ENCODE measurements around the gene SH2B2.

SH2B2 gene

GRCh38 chr7:102266541-102266940 is 20.1 kb upstream of the SH2B2 start:
- Histone ChIP-seq H3K9me3 (ENCODE audit: control extremely low read depth in 1 of 5, control insufficient read depth in 4 of 5, insufficient read depth in 2 of 5, low read depth in 1 of 5, low read length in 4 of 5) (no peaks in the 10 kb centered on the region), H3K4me3 (ENCODE audit: control insufficient read depth in 1 of 7, extremely low read depth in 1 of 7, insufficient read depth in 4 of 7, low read depth in 2 of 7, low read length in 6 of 7) (no peak overlapping the region), H3K4me1 (ENCODE audit: control extremely low read depth in 1 of 4, control insufficient read depth in 4 of 4, insufficient read depth in 4 of 4, low read length in 3 of 4) (peaks cover 0 to 3% (median 0%) of the 10 kb centered on the region in 4 experiments), H3K27ac (ENCODE audit: insufficient read depth in 1 of 2, low read depth in 1 of 2, low read length in 2 of 2, poor library complexity in 1 of 2, severe bottlenecking in 2 of 2) (no peak overlapping the region), H3K36me3 (ENCODE audit: control insufficient read depth in 4 of 4, insufficient read depth in 4 of 4, low read length in 3 of 4) (no peaks in the 10 kb centered on the region), H3K27me3 (replicated peaks in 2 of 5; ENCODE audit: control insufficient read depth in 4 of 5, insufficient read depth in 5 of 5, low read length in 4 of 5) (no peaks in the 10 kb centered on the region)
- 98% methylated on average over 14 of the region's 14 CpGs for WGBS (ENCODE audit: insufficient coverage)
- CTCF ChIA-PET: interaction anchor here (0.6 to 7.9 kb wide), 2 partner anchors 722 to 1013 kb away, joined by 3 to 61 read pairs; no protein-coding TSS in a partner anchor
- DNase-seq: no peak
- POLR2A ChIA-PET: no interaction called here

- Histone ChIP-seq H3K4me1 (ENCODE audit: control extremely low read depth in 1 of 4, control insufficient read depth in 4 of 4, insufficient read depth in 4 of 4, low read length in 3 of 4) (peaks cover 0 to 3% (median 1%) of the 10 kb centered on the region in 4 experiments), H3K27me3 (replicated peaks in 2 of 5; ENCODE audit: control insufficient read depth in 4 of 5, insufficient read depth in 5 of 5, low read length in 4 of 5) (no peaks in the 10 kb centered on the region), H3K9me3 (ENCODE audit: control extremely low read depth in 1 of 5, control insufficient read depth in 4 of 5, insufficient read depth in 2 of 5, low read depth in 1 of 5, low read length in 4 of 5) (no peaks in the 10 kb centered on the region), H3K36me3 (ENCODE audit: control insufficient read depth in 4 of 4, insufficient read depth in 4 of 4, low read length in 3 of 4) (no peaks in the 10 kb centered on the region), H3K4me3 (ENCODE audit: control insufficient read depth in 1 of 7, extremely low read depth in 1 of 7, insufficient read depth in 4 of 7, low read depth in 2 of 7, low read length in 6 of 7) (no peak overlapping the region), H3K27ac (ENCODE audit: insufficient read depth in 1 of 2, low read depth in 1 of 2, low read length in 2 of 2, poor library complexity in 1 of 2, severe bottlenecking in 2 of 2) (no peak overlapping the region)
- ChIA-PET CTCF (interaction anchor here (1.4 to 7.9 kb wide), 2 partner anchors 49 to 724 kb away, joined by 3 to 61 read pairs; no protein-coding TSS in a partner anchor), POLR2A (interaction anchor here (0.6 kb wide), 1 partner anchor 1805 kb away, joined by 4 read pairs; no protein-coding TSS in a partner anchor)
- 91% methylated on average over 4 of the region's 10 CpGs for WGBS (ENCODE audit: insufficient coverage)
- no peak for DNase-seq
Measured at GRCh38 chr7:102268635-102269034, 18.0 kb upstream of the SH2B2 start.

- Histone ChIP-seq H3K36me3 (ENCODE audit: control insufficient read depth in 4 of 4, insufficient read depth in 4 of 4, low read length in 3 of 4) (peaks cover 0 to 5% (median 0%) of the 10 kb centered on the region in 4 experiments), H3K9me3 (ENCODE audit: control extremely low read depth in 1 of 5, control insufficient read depth in 4 of 5, insufficient read depth in 2 of 5, low read depth in 1 of 5, low read length in 4 of 5) (no peaks in the 10 kb centered on the region), H3K27me3 (replicated peaks in 2 of 5; ENCODE audit: control insufficient read depth in 4 of 5, insufficient read depth in 5 of 5, low read length in 4 of 5) (no peaks in the 10 kb centered on the region), H3K4me3 (ENCODE audit: control insufficient read depth in 1 of 7, extremely low read depth in 1 of 7, insufficient read depth in 4 of 7, low read depth in 2 of 7, low read length in 6 of 7) (no peak overlapping the region), H3K4me1 (ENCODE audit: control extremely low read depth in 1 of 4, control insufficient read depth in 4 of 4, insufficient read depth in 4 of 4, low read length in 3 of 4) (peaks cover 0 to 2% (median 0%) of the 10 kb centered on the region in 4 experiments), H3K27ac (ENCODE audit: insufficient read depth in 1 of 2, low read depth in 1 of 2, low read length in 2 of 2, poor library complexity in 1 of 2, severe bottlenecking in 2 of 2) (no peak overlapping the region)
- ChIA-PET POLR2A (no interaction called here), CTCF (interaction anchor here (0.9 to 16.4 kb wide), 11 partner anchors 8 to 726 kb away, joined by 3 to 246 read pairs (median 5); partner anchors contain the start of gene PRKRIP1)
- DNase-seq: no peak
- 95% methylated on average over 9 of the region's 13 CpGs for WGBS (ENCODE audit: insufficient coverage)
Measured at GRCh38 chr7:102270178-102270887, 16.3 kb upstream of the SH2B2 start.

GRCh38 chr7:102271158-102271798 is 15.4 kb upstream of the SH2B2 start:
- WGBS (ENCODE audit: insufficient coverage): 95% methylated on average over 8 of the region's 10 CpGs
- no peak overlapping the region for H3K4me3 ChIP-seq (ENCODE audit: control insufficient read depth in 1 of 7, extremely low read depth in 1 of 7, insufficient read depth in 4 of 7, low read depth in 2 of 7, low read length in 6 of 7)
- DNase-seq: no peak
- H3K27me3 ChIP-seq (replicated peaks in 2 of 5; ENCODE audit: control insufficient read depth in 4 of 5, insufficient read depth in 5 of 5, low read length in 4 of 5): no peaks in the 10 kb centered on the region
- H3K27ac ChIP-seq (ENCODE audit: insufficient read depth in 1 of 2, low read depth in 1 of 2, low read length in 2 of 2, poor library complexity in 1 of 2, severe bottlenecking in 2 of 2): no peak overlapping the region
- H3K36me3 ChIP-seq (ENCODE audit: control insufficient read depth in 4 of 4, insufficient read depth in 4 of 4, low read length in 3 of 4): peaks cover 0 to 7% (median 0%) of the 10 kb centered on the region in 4 experiments
- POLR2A ChIA-PET: no interaction called here
- H3K9me3 ChIP-seq (ENCODE audit: control extremely low read depth in 1 of 5, control insufficient read depth in 4 of 5, insufficient read depth in 2 of 5, low read depth in 1 of 5, low read length in 4 of 5): no peaks in the 10 kb centered on the region
- CTCF ChIA-PET: interaction anchor here (0.9 to 16.4 kb wide), 15 partner anchors 8 to 735 kb away, joined by 3 to 246 read pairs (median 4); partner anchors contain the start of gene PRKRIP1
- peaks cover 0 to 2% (median 0%) of the 10 kb centered on the region in 4 experiments for H3K4me1 ChIP-seq (ENCODE audit: control extremely low read depth in 1 of 4, control insufficient read depth in 4 of 4, insufficient read depth in 4 of 4, low read length in 3 of 4)

- Histone ChIP-seq H3K4me3 (ENCODE audit: control insufficient read depth in 1 of 7, extremely low read depth in 1 of 7, insufficient read depth in 4 of 7, low read depth in 2 of 7, low read length in 6 of 7) (no peak overlapping the region), H3K27ac (ENCODE audit: insufficient read depth in 1 of 2, low read depth in 1 of 2, low read length in 2 of 2, poor library complexity in 1 of 2, severe bottlenecking in 2 of 2) (no peak overlapping the region), H3K9me3 (ENCODE audit: control extremely low read depth in 1 of 5, control insufficient read depth in 4 of 5, insufficient read depth in 2 of 5, low read depth in 1 of 5, low read length in 4 of 5) (no peaks in the 10 kb centered on the region), H3K36me3 (ENCODE audit: control insufficient read depth in 4 of 4, insufficient read depth in 4 of 4, low read length in 3 of 4) (peaks cover 0 to 7% (median 0%) of the 10 kb centered on the region in 4 experiments), H3K27me3 (replicated peaks in 2 of 5; ENCODE audit: control insufficient read depth in 4 of 5, insufficient read depth in 5 of 5, low read length in 4 of 5) (no peaks in the 10 kb centered on the region), H3K4me1 (ENCODE audit: control extremely low read depth in 1 of 4, control insufficient read depth in 4 of 4, insufficient read depth in 4 of 4, low read length in 3 of 4) (peaks cover 0 to 2% (median 0%) of the 10 kb centered on the region in 4 experiments)
- ChIA-PET POLR2A (no interaction called here), CTCF (interaction anchor here (0.6 to 16.4 kb wide), 11 partner anchors 9 to 811 kb away, joined by 3 to 246 read pairs (median 6); partner anchors contain the start of gene PRKRIP1)
- WGBS (ENCODE audit: insufficient coverage): 71% methylated on average over 12 of the region's 21 CpGs
- peak; percentile 46 to 63 (median 54) for DNase-seq
Measured at GRCh38 chr7:102272075-102272916, 14.4 kb upstream of the SH2B2 start.

- Histone ChIP-seq H3K36me3 (ENCODE audit: control insufficient read depth in 4 of 4, insufficient read depth in 4 of 4, low read length in 3 of 4) (peaks cover 0 to 7% (median 0%) of the 10 kb centered on the region in 4 experiments), H3K4me3 (ENCODE audit: control insufficient read depth in 1 of 7, extremely low read depth in 1 of 7, insufficient read depth in 4 of 7, low read depth in 2 of 7, low read length in 6 of 7) (no peak overlapping the region), H3K9me3 (ENCODE audit: control extremely low read depth in 1 of 5, control insufficient read depth in 4 of 5, insufficient read depth in 2 of 5, low read depth in 1 of 5, low read length in 4 of 5) (no peaks in the 10 kb centered on the region), H3K27ac (ENCODE audit: insufficient read depth in 1 of 2, low read depth in 1 of 2, low read length in 2 of 2, poor library complexity in 1 of 2, severe bottlenecking in 2 of 2) (no peak overlapping the region), H3K4me1 (ENCODE audit: control extremely low read depth in 1 of 4, control insufficient read depth in 4 of 4, insufficient read depth in 4 of 4, low read length in 3 of 4) (peaks cover 0 to 2% (median 0%) of the 10 kb centered on the region in 4 experiments), H3K27me3 (replicated peaks in 2 of 5; ENCODE audit: control insufficient read depth in 4 of 5, insufficient read depth in 5 of 5, low read length in 4 of 5) (no peaks in the 10 kb centered on the region)
- no peak for DNase-seq
- ChIA-PET CTCF (interaction anchor here (0.6 to 16.4 kb wide), 9 partner anchors 8 to 812 kb away, joined by 3 to 246 read pairs (median 4); partner anchors contain the start of gene PRKRIP1), POLR2A (interaction anchor here (0.5 kb wide), 1 partner anchor 123 kb away, joined by 3 read pairs; the partner anchor contains the start of gene PRKRIP1)
- 97% methylated on average over 15 of the region's 16 CpGs for WGBS (ENCODE audit: insufficient coverage)
Measured at GRCh38 chr7:102272917-102273748, 13.5 kb upstream of the SH2B2 start.

Measured in common myeloid progenitor, CD34-positive (primary cell).